Measurements from ENCODE around the gene SPATA17.
"Not testable (repeated sequence)": the region's sequence is repeated elsewhere in the genome, so short reads cannot be mapped to it uniquely, and the experiment has no call there.

SPATA17 gene, protein sequence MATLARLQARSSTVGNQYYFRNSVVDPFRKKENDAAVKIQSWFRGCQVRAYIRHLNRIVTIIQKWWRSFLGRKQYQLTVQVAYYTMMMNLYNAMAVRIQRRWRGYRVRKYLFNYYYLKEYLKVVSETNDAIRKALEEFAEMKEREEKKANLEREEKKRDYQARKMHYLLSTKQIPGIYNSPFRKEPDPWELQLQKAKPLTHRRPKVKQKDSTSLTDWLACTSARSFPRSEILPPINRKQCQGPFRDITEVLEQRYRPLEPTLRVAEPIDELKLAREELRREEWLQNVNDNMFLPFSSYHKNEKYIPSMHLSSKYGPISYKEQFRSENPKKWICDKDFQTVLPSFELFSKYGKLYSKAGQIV

DNA sequence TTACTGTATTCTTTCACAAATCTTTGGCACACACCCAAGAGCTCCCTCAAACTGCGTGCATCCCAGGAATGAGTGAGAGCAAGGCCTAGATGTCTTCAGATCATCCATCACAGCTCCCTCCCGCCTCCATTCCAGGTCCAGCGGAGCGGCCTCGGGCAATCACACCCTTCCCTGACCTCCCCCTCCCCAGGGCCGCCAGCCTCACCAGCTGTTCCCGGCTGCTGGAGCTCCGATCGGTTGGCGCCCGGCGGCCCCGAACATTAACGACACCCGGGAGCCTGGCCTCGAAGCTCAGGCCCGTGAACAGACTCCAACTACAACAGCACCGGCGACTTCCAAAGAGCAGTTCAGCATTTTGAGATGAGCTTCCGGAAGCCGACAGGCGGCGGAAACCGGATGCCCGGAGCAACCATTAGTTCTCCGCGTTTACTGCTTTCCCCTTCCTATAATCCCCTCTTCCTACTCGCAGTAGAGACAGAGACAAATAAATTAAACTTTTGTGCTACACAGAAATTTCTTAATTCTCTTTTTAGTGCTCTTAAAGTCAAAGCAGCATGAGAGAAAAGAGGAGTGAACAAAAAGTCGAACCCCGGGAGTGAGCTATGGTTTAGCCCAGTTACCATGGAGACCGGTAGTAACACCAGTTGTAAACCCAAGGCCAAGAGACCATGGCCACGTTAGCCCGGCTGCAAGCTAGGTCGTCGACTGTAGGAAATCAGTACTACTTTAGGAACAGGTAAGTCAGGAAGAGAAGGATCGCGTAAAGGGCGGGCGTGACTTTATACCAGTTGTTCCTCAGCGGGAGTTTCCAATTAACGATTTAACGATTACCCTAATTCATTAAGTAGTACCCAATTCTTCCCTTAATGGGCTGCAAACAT lies at the start of gene SPATA17, which contains the start of gene GPATCH2:
TSS of gene SPATA17 (plus strand) at position 634 of the 881 bp plus-strand sequence. CDS start at position 669, 35 bp downstream.
TSS of gene GPATCH2 (minus strand) at position 380 of the 881 bp plus-strand sequence. CDS start at position 261, 119 bp downstream.
- DNase-seq (ENCODE audit: low spot score), result peak; percentile 94

DNA sequence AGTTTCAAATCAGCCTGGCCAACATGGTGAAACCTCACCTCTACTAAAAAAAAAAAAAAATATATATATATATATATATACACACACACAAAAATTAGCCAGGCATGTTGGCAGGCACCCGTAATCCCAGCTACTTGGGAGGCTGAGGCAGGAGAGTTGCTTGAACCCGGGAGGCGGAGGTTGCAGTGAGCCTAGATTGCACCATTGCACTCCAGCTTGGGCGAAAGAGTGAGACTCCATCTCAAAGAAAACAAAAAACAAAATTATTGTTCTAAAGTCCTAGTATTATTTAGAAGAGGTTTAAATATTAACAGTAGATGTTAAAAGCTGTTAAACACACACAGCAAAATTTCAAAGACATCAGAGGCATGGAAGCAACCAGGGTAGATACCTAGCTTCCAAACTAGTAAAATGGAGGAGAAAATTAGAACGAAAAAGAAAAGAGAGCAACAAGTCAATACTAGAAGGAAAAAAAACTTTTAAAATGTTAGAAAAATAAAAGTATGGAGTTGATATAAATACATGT lies 46.8 kb upstream of the SPATA17 start:
- not testable (repeated sequence) for DNase-seq (ENCODE audit: low spot score)

DNA sequence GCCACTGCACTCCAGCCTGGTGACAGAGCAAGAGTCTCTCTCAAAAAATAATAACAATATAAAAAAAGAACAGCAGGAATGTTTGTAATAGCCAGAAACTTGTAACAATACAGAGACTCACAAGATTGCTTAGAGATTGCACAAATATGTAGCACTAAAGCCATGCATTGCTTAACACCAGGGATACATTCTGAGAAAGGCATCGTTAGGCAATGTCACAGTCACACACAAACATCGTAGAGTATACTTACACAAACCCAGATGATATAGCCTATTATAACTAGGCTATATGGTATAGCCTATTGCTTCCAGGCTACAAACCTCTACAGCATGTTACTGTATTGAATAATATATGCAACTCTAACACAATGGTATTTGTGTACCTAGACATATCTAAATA lies 45.6 kb upstream of the SPATA17 start:
- no peak for DNase-seq (ENCODE audit: low spot score)

DNA sequence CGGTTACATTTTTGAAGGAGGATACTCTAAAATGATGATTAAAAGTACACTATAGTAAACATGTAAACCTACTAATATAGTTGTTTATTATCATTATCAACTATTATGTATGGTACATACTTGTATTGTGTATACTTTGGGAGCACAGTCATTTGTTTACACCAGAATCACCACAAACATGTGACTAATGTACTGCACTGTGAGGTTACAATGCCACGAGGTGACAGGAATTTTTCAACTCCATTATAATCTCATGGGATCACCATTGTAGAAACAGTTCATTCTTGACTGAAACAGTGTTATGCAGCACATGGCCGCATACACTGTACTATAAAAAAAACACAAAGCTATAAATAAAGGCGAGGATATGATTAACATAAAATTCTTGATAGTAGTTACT lies 44.6 kb upstream of the SPATA17 start:
- no peak for DNase-seq (ENCODE audit: low spot score)

DNA sequence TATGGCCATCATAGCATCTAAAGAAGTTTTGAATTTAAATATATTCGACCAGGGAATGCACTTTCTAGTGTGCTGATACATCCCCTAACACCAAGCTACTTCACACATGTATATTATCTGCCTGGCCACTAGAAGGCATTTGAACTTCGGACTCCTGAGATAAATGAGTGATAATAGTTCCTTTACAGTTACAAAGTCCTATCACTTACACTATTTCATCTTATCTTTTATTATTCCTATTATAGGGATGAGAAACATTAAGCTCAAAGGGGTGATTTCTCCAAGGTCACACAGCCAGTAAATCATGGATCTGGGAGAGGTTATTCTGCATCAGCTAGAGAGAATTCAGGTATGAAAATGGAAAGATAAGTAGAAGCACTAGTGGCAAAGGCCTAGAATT lies 40.5 kb upstream of the SPATA17 start:
- no peak for DNase-seq (ENCODE audit: low spot score)

DNA sequence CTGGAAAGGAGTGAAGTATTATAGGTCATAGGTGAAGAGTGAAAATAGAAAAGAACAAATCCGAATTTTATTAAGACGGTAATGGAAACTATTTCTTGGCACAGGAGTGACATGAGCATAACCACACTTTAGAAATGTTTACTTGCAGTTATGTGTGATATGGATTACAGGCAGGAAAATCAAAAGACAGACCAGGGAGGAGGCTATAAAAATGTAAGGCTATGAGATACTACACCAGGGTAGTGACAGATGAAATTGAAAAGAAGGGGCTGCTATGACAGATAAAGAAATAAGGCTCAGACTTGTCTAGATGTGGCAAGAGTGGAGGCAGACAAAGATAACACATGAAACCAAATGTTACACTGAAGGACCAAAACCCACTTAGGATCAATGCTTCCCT lies 32.0 kb upstream of the SPATA17 start:
- DNase-seq (ENCODE audit: low spot score), result no peak

DNA sequence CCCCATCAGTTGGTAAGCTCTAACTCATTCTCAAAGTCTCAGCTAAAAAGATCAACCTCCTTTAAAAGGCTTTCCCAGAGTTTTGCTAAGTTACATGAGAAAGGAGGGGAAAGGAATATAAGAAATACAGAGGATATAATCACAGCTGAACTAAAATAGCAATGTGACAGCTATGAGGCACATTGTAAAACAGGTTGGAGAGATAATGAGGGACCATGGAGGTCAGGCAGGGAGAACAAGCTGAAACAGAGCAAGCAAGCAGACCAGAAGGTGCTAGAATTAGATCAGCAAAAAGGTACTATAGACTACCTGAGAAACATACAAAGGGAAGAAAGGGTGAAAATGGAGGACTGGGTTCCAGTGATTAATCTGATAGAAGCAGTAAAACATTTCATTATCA lies 28.8 kb upstream of the SPATA17 start:
- DNase-seq (ENCODE audit: low spot score), result no peak

DNA sequence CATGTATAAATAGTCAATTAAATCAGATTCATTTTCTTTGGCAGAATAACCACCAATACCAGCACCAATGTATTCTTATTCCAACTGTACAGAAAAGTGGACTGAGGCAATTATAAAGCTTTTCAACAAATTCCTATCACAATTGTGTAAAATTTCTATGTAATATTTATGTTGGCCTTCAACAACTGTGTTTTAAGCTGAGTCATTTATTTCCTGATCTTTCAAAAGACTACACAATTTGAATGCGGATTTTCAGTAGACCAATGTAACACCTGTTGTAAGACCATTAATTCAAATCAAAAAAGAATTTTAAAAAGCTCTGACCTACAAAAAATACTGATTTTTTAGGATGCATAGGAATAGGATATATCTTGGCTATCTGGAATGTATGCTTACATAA lies 25.8 kb upstream of the SPATA17 start:
- DNase-seq (ENCODE audit: low spot score), result no peak

DNA sequence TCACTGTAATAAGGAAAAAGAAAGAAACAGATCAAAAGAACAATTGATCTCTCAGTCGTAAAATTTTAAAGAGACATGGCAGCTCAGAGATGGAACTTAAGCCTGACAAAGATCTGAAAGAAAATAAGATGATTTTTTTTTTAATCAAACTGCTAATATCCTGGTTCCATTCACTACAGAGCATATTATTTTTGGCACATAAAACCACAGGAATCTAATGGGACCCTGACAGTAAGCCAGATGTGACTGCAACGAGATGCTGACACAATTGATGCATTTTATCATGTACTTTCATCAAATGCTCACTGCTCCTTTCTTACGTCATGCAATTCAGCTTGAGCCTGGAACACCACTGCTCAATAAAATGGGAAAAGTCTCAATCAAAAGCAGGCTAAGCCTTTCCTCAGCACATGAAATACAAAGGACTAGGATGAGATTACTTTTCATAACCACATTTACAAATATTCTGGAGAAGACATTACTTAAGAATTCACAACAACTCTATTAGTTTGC lies 16.9 kb upstream of the SPATA17 start:
- no peak for DNase-seq (ENCODE audit: low spot score)

DNA sequence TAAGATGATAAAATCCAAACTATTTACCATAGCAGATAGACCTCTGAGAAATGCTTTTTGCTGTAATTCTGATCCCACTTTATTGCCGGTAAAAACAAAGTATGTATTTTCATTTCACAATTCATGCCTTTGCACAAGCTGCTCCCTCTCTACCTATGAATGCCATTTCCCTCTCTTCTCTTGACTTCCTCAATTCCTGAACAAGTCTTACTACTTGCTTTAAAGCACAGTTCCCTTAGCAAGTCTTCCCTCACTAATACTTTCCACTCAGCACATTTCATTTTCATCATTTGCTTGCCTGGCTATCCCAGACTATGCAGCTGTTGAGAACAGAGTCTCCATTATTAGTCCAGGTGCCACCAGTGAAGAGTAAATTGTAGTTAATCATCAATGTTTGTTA lies 14.0 kb upstream of the SPATA17 start:
- no peak for DNase-seq (ENCODE audit: low spot score)

DNA sequence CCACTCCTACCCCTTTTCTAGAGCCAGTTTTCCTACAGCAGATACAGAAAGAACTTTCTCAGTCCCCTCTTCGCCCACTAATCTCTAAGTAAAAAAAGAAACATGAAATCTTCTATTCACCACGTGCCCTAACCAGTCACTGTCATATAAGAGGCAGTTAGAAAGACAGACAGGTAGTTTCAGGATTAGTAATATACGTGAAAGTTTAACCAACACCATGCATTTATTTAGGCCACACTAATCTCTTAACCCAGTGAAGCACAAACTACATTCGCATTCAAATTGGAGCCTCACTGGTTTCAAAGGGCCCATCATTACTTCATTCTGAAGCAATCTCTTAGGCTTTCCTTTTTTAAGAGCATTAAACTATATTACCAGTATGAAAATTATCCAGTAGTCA lies 10.3 kb upstream of the SPATA17 start:
- no peak for DNase-seq (ENCODE audit: low spot score)

DNA sequence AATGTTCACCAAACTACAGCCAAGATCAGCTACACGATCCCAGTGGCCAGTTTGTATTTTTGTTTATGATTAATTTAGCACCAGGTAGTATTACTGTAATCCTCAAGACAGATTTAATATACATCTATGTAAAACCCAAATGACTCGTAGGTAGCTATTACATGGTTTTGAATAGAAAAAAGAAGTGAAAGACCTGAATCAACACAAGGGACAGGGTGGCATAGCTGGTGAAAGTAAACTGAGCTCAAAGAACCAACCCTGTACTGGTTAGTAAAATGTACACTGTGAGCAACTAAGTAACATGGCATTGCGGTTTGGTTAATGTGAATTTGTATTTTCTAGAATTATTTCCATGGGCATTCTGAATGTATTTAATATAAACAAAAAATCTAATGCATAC lies 9.1 kb upstream of the SPATA17 start:
- no peak for DNase-seq (ENCODE audit: low spot score)

DNA sequence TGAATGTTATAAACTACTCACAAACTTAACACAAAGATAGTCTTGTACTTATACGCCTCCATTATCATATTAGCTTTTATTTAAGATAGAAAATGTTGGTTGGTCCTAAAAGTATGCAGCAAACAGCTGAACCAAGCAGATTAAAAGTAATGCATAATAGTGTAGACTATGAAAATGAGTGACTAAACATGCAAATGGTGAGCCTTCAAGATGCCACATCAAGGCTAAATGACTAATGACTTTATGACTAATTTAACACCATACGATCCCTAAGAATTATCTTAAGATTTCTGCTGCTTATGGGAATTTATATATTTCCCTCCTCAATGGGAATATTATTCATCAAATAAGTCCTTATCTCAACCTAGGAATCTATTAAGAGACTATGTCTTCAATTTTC lies 4.8 kb upstream of the SPATA17 start:
- DNase-seq (ENCODE audit: low spot score), result no peak

DNA sequence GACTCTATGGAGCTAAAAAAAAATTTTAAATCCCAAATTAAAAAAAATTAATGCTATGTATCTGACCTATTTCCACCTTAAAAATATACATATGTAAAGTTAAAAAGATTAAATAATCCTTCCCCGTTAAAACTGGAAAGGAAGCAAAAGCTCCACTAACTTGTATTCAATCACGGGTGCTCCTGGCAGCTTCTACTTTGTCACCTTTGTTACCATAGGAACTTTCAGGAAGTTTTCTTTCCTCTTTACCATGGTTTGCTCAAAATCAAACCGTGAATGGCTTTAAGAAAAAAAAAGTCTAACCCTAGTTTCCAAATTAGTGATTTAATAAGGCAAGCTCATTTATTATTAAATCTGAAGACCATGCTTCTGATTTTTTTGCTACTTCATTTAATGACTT lies 3.7 kb upstream of the SPATA17 start:
- no peak for DNase-seq (ENCODE audit: low spot score)

DNA sequence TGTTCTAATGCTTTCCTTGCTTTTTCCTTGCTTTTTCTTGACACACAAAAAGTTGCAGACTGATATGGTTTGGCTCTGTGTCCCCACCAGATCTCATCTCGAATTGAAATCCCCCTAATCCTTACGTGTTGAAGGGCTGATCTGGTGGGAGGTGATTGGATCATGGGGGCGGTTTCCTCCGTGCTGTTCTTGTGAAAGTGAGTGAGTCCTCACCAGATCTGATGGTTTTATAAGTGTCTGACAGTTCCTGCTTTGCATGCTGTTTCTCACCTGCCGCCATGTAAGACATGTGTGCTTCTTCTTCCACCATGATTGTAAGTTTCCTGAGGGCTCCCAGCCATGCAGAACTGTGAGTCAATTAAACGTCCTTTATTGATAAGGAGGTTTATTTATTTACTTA lies 11.3 kb downstream of the SPATA17 start:
- no peak for DNase-seq (ENCODE audit: low spot score)

DNA sequence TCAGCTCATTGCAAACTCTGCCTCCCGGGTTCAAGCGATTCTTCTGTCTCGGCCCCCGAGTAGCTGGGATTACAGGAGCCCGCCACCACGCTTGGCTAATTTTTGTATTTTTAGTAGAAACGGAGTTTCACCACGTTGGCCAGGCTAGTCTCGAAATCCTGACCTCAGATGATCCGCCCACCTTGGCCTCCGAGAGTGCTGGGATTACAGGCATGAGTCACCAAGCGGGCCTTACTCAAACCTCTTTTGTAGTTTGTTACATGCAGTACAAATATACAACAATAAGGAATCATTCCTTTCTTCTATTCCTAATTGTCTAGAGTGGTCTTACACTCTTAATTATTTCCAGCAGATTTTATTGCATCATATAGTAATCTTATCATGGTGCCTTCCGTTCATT lies 16.6 kb downstream of the SPATA17 start:
- DNase-seq (ENCODE audit: low spot score), result no peak

DNA sequence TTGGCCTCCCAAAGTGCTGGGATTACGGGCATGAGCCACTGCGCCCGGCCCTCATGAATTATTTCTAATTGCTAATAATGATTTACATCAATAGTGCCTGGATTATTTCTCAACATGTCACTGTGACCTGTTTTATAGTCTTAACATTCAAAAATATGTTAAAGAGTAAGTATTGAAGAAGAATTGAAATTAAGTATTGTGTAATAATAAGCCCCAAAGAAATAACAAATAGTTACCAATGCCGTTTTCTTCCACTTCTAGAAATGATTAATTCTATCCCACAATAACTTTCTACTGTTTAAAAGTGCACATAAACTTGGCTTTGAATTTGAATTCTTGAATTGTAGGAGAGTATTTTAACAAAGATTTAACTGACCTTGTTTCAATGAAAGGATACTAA lies 19.5 kb downstream of the SPATA17 start:
- no peak for DNase-seq (ENCODE audit: low spot score)

DNA sequence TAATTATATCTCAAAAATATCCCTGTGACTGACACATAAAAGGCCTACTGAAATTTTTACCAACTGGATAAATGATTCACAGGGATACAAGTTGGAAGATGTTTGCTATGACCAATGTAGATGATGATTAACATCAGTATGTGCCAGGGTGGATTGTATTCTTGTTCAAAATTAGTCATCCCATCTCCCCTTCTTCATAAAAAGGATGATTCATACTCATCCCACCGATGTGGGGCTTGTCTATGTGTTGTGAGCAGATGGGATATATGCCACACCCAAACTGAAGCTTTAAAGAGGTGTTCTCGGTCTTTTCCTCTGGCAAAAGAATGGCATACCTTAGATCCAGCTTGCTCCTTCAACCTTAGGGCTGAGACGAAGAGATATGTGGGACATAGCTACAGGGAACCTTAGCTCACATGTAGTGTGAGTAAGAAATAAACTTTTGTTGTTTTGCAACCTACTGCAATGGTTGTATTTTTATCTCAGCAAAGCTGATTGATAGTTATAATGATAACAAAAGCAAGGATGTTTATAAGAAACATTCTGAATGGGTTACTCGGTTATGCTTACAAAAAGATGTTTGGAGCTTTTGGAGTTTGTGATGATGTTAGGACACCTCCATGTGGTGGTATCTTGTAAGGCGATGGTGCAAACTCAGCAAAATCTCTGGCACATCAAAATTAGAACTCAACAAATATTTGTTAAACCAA lies 29.4 kb downstream of the SPATA17 start:
- peak; percentile 59 for DNase-seq (ENCODE audit: low spot score)

DNA sequence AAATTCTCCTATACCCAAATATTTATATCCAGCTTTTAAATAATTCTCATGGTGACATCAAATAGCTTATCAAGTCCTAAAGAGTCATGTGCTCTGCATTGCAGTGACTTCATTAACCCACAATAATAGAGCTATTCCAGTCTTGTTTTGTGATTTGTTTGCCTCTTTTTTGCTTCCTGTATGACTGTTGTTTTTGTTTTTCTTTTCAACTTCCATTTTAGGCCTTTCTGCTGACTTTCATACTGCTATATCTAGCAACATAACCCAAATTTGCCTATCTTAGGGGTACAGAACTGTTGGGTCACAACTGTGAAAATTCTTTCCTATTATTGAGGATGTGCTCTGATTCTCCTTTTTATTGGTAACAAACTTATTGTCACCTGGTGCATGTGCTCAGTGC lies 30.3 kb downstream of the SPATA17 start:
- DNase-seq (ENCODE audit: low spot score), result no peak

DNA sequence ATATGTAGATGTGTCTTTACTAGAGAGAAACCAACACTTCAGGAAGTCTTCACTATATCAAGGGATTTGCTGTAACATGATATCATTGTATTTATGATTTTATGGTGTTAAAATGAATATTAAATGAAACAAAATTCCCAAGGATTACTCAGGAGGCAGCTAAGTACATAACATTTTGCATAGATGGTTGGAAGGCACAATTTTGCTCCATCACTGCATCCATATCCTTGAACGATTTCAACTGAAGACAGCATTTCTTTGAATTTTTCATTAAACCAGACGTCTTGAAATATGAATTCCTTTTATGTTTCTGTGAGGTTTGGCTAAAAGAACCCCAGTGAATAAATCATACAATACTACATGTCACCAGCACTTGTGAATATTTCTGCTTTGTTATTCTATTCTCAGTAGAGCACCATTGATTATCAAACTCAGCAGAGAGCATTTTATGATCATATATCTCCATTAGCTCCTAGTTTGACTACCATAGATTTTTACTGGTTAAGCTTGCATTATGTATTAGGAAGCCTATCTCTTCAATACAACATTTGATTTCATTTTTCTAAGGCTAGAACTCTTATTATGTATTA lies 37.3 kb downstream of the SPATA17 start:
- DNase-seq (ENCODE audit: low spot score), result no peak

DNA sequence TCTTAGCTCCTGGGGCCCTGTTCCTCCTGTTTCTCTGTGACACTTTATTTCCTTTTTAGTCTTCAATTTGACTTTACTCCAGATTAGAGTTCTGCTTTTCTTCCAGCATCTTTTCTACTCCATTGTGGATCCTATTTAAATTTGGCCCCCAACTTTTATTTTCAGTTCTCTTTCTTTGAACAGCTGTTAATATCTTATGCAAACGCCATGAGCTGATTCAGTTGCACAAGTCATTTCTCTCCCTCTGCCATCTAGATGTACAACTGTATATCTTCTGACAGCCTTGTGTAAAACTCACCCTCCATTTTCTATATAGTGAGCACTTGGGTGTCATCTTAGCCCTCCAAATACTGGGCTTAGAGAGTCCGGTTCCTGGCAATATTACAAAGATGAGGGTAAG lies 42.2 kb downstream of the SPATA17 start:
- no peak for DNase-seq (ENCODE audit: low spot score)

Data from AG08395 (cell line).